ENCODE data around the gene EXT2. TPM values are rescaled to one million over a fixed set of nuclear protein-coding genes. Genes with fewer than 3 reads are reported as not detected.

Gene EXT2
- total RNA-seq, 3 donors from 2014 or later (not counting 1 experiment from before 2014, with no cell fraction given): 44.2 to 50.3 (median 45.8) TPM

- Mint-ChIP-seq H3K36me3 (peaks cover 10% of the 10 kb centered on the region), H3K27me3 (ENCODE audit: low read depth in 2 of 2) (no peaks in the 10 kb centered on the region), H3K4me3 (no peak overlapping the region), H3K4me1 (peaks cover 16 to 34% of the 10 kb centered on the region in 2 donors), H3K27ac (no peak overlapping the region), H3K9me3 (no peaks in the 10 kb centered on the region)
- DNase-seq (no peak), ATAC-seq (no peak)
- intact Hi-C loops (cut with micrococcal nuclease): no loop called here
- no peaks in the 10 kb centered on the region for H3K36me3 ChIP-seq (ENCODE audit: control insufficient read depth, insufficient read depth, low read length)
- TF ChIP-seq CTCF (IDR thresholded peaks at IDR 0.05): no peak
- H3K4me3 ChIP-seq (ENCODE audit: low read length): no peak overlapping the region
- H3K4me1 ChIP-seq (ENCODE audit: control insufficient read depth, insufficient read depth, low read length): no peaks in the 10 kb centered on the region
- no CpG with 5 or more reads among the region's 2 CpGs for WGBS (ENCODE audit: insufficient coverage)
- H3K9me3 ChIP-seq (ENCODE audit: control insufficient read depth, insufficient read depth, low read length): peaks cover 3% of the 10 kb centered on the region
- H3K27ac ChIP-seq (ENCODE audit: low read length): no peak overlapping the region
- no peaks in the 10 kb centered on the region for H3K27me3 ChIP-seq (ENCODE audit: control insufficient read depth, insufficient read depth, low read length)
Measured at GRCh38 chr11:44162662-44163061, 67.2 kb downstream of the EXT2 start.

- peaks cover 4 to 17% of the 10 kb centered on the region in 2 donors for H3K4me1 Mint-ChIP-seq
- H3K27me3 Mint-ChIP-seq (ENCODE audit: low read depth in 2 of 2): no peaks in the 10 kb centered on the region
- ATAC-seq (no peak), DNase-seq (no peak)
- no peaks in the 10 kb centered on the region for H3K4me1 ChIP-seq (ENCODE audit: control insufficient read depth, insufficient read depth, low read length)
- H3K27me3 ChIP-seq (ENCODE audit: control insufficient read depth, insufficient read depth, low read length): no peaks in the 10 kb centered on the region
- 100% methylated on average over 1 of the region's 1 CpG for WGBS (ENCODE audit: insufficient coverage)
- no peak overlapping the region for H3K27ac ChIP-seq (ENCODE audit: low read length)
- no peak overlapping the region for H3K27ac Mint-ChIP-seq
- no peak overlapping the region for H3K4me3 Mint-ChIP-seq
- no peaks in the 10 kb centered on the region for H3K9me3 ChIP-seq (ENCODE audit: control insufficient read depth, insufficient read depth, low read length)
- H3K36me3 ChIP-seq (ENCODE audit: control insufficient read depth, insufficient read depth, low read length): no peaks in the 10 kb centered on the region
- no peak overlapping the region for H3K4me3 ChIP-seq (ENCODE audit: low read length)
- TF ChIP-seq CTCF (IDR thresholded peaks at IDR 0.05): no peak
- intact Hi-C loops (cut with micrococcal nuclease): no loop called here
- H3K9me3 Mint-ChIP-seq: no peaks in the 10 kb centered on the region
- no peaks in the 10 kb centered on the region for H3K36me3 Mint-ChIP-seq
Measured at GRCh38 chr11:44165432-44165831, 70.0 kb downstream of the EXT2 start.

- Mint-ChIP-seq H3K4me1 (peaks cover 4 to 13% of the 10 kb centered on the region in 2 donors), H3K36me3 (no peaks in the 10 kb centered on the region), H3K27me3 (ENCODE audit: low read depth in 2 of 2) (no peaks in the 10 kb centered on the region), H3K9me3 (no peaks in the 10 kb centered on the region), H3K27ac (no peak overlapping the region), H3K4me3 (no peak overlapping the region)
- ATAC-seq (no peak), DNase-seq (no peak)
- Histone ChIP-seq H3K27me3 (ENCODE audit: control insufficient read depth, insufficient read depth, low read length) (no peaks in the 10 kb centered on the region), H3K4me3 (ENCODE audit: low read length) (no peak overlapping the region), H3K9me3 (ENCODE audit: control insufficient read depth, insufficient read depth, low read length) (no peaks in the 10 kb centered on the region), H3K4me1 (ENCODE audit: control insufficient read depth, insufficient read depth, low read length) (no peaks in the 10 kb centered on the region), H3K27ac (ENCODE audit: low read length) (no peak overlapping the region), H3K36me3 (ENCODE audit: control insufficient read depth, insufficient read depth, low read length) (no peaks in the 10 kb centered on the region)
- intact Hi-C loops (cut with micrococcal nuclease): no loop called here
- TF ChIP-seq CTCF (IDR thresholded peaks at IDR 0.05): no peak
- 97% methylated on average over 2 of the region's 2 CpGs for WGBS (ENCODE audit: insufficient coverage)
Measured at GRCh38 chr11:44167046-44167445, 71.6 kb downstream of the EXT2 start.

- Histone ChIP-seq H3K4me3 (ENCODE audit: low read length) (no peak overlapping the region), H3K4me1 (ENCODE audit: control insufficient read depth, insufficient read depth, low read length) (no peaks in the 10 kb centered on the region), H3K9me3 (ENCODE audit: control insufficient read depth, insufficient read depth, low read length) (no peaks in the 10 kb centered on the region), H3K36me3 (ENCODE audit: control insufficient read depth, insufficient read depth, low read length) (no peaks in the 10 kb centered on the region), H3K27ac (ENCODE audit: low read length) (no peak overlapping the region), H3K27me3 (ENCODE audit: control insufficient read depth, insufficient read depth, low read length) (no peaks in the 10 kb centered on the region)
- ATAC-seq: no peak
- no peaks in the 10 kb centered on the region for H3K9me3 Mint-ChIP-seq
- H3K4me1 Mint-ChIP-seq: peaks cover 6 to 18% of the 10 kb centered on the region in 2 donors
- no peak for DNase-seq
- H3K27ac Mint-ChIP-seq: no peak overlapping the region
- no peaks in the 10 kb centered on the region for H3K36me3 Mint-ChIP-seq
- intact Hi-C loops (cut with micrococcal nuclease): no loop called here
- no peak overlapping the region for H3K4me3 Mint-ChIP-seq
- no peaks in the 10 kb centered on the region for H3K27me3 Mint-ChIP-seq (ENCODE audit: low read depth in 2 of 2)
- no peak for TF ChIP-seq CTCF (IDR thresholded peaks at IDR 0.05)
- 100% methylated on average over 4 of the region's 4 CpGs for WGBS (ENCODE audit: insufficient coverage)
Measured at GRCh38 chr11:44171518-44171917, 76.0 kb downstream of the EXT2 start.

Data from natural killer cell (primary cell).